Nephron (organoid): ENCODE measurements around the gene ELOVL1.

Experiments
- H3K27ac Mint-ChIP-seq, 3 experiments: 2 replicates each; pipeline ENCODE4 v1.8.0; 2020; ENCODE audit warnings: mixed read lengths in 3 of 3, mild to moderate bottlenecking in 2 of 3, moderate library complexity in 1 of 3
- H3K27me3 Mint-ChIP-seq: 2 replicates; pipeline ENCODE4 v1.8.0; 2021; ENCODE audit warnings: low read depth, mild to moderate bottlenecking, moderate library complexity, mixed read lengths
- H3K36me3 Mint-ChIP-seq: 2 replicates; pipeline ENCODE4 v1.8.0; 2020; ENCODE audit warnings: low read depth, mixed read lengths
- H3K4me1 Mint-ChIP-seq: 2 replicates; pipeline ENCODE4 v1.8.0; 2020; ENCODE audit warnings: mixed read lengths
- H3K4me3 Mint-ChIP-seq, 3 experiments: 2 replicates each; pipeline ENCODE4 v1.8.0; 2020; ENCODE audit warnings: mild to moderate bottlenecking in 3 of 3, mixed read lengths in 3 of 3, moderate library complexity in 2 of 3
- H3K9me3 Mint-ChIP-seq: 2 replicates; pipeline ENCODE4 v1.8.0; 2020; ENCODE audit warnings: mixed read lengths
- TF ChIP-seq, protein P1 (sequence below), 3 experiments: fragments of 200-600 bp; sonication (generic); IDR thresholded peaks; one replicate each; pipeline ENCODE4 v1.5.0; 2021; ENCODE audit warnings: antibody characterized with exemption in 3 of 3; ENCODE audit not compliant: unreplicated experiment in 3 of 3

ELOVL1 gene

DNA sequence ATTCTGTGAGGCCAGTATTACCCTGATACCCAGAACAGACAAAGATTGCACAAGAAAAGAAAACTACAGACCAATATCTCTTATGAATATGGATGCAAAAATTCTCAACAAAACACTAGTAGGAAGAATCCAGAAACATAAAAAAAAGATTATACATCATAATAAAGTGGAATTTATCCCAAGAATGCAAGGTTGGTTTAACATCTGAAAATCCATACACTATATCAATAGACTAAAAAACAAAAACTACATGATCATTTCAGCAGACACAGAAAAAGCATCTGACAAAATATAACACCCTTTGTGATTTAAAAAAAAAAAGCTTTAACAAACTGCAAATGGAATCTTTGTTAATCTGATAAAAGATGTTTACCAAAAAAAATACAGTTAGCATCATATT lies 42.4 kb downstream of the ELOVL1 start:
- no peak overlapping the region for H3K4me3 Mint-ChIP-seq
- peaks cover 14% of the 10 kb centered on the region for H3K36me3 Mint-ChIP-seq
- TF ChIP-seq, protein P1, sequence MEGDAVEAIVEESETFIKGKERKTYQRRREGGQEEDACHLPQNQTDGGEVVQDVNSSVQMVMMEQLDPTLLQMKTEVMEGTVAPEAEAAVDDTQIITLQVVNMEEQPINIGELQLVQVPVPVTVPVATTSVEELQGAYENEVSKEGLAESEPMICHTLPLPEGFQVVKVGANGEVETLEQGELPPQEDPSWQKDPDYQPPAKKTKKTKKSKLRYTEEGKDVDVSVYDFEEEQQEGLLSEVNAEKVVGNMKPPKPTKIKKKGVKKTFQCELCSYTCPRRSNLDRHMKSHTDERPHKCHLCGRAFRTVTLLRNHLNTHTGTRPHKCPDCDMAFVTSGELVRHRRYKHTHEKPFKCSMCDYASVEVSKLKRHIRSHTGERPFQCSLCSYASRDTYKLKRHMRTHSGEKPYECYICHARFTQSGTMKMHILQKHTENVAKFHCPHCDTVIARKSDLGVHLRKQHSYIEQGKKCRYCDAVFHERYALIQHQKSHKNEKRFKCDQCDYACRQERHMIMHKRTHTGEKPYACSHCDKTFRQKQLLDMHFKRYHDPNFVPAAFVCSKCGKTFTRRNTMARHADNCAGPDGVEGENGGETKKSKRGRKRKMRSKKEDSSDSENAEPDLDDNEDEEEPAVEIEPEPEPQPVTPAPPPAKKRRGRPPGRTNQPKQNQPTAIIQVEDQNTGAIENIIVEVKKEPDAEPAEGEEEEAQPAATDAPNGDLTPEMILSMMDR (IDR thresholded peaks at IDR 0.05; ENCODE audit: unreplicated experiment in 3 of 3) = no peak
- no peak overlapping the region for H3K27ac Mint-ChIP-seq
- H3K4me1 Mint-ChIP-seq = peaks cover 6% of the 10 kb centered on the region
- H3K27me3 Mint-ChIP-seq = peaks cover 6% of the 10 kb centered on the region
- H3K9me3 Mint-ChIP-seq = peaks cover 25% of the 10 kb centered on the region

DNA sequence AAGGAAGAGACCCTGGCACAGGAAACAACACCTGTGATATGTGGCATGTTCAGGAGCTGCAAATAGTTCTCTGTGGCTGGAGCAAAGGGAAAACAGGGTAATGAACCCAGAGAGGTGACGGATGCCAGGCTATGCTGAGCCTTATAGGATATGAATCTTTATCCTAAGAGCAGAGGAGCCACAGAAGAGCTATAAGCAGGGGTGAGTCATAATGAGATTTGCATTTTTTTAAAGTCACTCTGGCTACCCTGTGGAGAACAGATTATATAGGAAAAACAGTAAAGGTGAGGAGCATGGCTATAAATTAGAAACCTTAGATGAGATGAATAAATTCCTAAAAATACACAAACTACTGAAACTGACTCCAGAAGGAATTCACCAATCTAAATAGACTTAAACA lies 43.0 kb downstream of the ELOVL1 start:
- Mint-ChIP-seq H3K27ac (no peak overlapping the region), H3K4me1 (peaks cover under 1% of the 10 kb centered on the region), H3K4me3 (no peak overlapping the region), H3K27me3 (peaks cover 6% of the 10 kb centered on the region), H3K9me3 (peaks cover 25% of the 10 kb centered on the region), H3K36me3 (peaks cover 14% of the 10 kb centered on the region)
- TF ChIP-seq, protein P1 (IDR thresholded peaks at IDR 0.05; ENCODE audit: unreplicated experiment in 3 of 3) = no peak

DNA sequence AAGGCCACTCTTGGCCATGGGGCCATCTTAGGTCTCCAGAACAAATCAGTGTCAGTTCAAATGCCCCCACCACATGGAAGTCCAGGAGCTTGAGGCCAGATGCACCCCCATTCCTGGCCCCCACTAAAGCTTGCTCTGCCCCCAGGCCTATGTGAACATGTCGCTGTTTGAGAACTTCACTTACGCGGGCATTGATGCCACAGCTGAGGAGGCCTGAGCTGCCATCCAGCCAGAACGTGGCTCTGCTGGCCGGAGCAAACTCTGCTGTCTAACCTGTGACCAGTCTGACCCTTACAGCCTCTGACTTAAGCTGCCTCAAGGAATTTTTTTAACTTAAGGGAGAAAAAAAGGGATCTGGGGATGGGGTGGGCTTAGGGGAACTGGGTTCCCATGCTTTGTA lies 45.3 kb downstream of the ELOVL1 start:
- H3K27ac Mint-ChIP-seq = no peak overlapping the region

DNA sequence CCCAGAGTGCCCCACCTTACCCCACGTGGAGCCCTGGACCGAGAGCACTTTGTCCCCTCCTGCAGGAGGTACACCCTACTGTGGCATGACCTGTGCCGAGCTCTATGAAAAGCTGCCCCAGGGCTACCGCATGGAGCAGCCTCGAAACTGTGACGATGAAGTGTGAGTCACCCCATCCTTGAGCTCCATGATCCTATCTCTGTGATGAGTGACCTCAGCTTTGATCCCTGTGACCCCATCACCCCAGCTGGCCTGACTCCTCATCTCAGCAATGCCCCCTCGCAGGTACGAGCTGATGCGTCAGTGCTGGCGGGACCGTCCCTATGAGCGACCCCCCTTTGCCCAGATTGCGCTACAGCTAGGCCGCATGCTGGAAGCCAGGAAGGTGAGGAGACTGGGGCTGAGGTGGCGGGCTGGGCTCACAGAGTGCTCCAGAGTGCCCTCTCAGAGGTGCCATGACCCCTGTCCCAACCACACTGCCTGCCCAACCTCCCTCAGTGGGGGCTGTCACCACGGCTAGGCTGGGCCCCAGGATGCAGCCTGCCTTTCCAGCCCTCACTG lies 46.4 kb downstream of the ELOVL1 start:
- H3K27me3 Mint-ChIP-seq = peaks cover 10% of the 10 kb centered on the region
- no peak overlapping the region for H3K27ac Mint-ChIP-seq
- TF ChIP-seq, protein P1 (IDR thresholded peaks at IDR 0.05; ENCODE audit: unreplicated experiment in 3 of 3) = no peak
- peaks cover 14% of the 10 kb centered on the region for H3K36me3 Mint-ChIP-seq
- H3K4me3 Mint-ChIP-seq = no peak overlapping the region
- peaks cover 15% of the 10 kb centered on the region for H3K9me3 Mint-ChIP-seq
- no peaks in the 10 kb centered on the region for H3K4me1 Mint-ChIP-seq

More for the DNA sequence above, 45.3 kb downstream of the ELOVL1 start:
- Mint-ChIP-seq H3K9me3 (peaks cover 22% of the 10 kb centered on the region), H3K4me1 (no peaks in the 10 kb centered on the region), H3K36me3 (peaks cover 14% of the 10 kb centered on the region), H3K27me3 (peaks cover 10% of the 10 kb centered on the region), H3K4me3 (no peak overlapping the region)
- TF ChIP-seq, protein P1 (IDR thresholded peaks at IDR 0.05; ENCODE audit: unreplicated experiment in 3 of 3) = no peak

DNA sequence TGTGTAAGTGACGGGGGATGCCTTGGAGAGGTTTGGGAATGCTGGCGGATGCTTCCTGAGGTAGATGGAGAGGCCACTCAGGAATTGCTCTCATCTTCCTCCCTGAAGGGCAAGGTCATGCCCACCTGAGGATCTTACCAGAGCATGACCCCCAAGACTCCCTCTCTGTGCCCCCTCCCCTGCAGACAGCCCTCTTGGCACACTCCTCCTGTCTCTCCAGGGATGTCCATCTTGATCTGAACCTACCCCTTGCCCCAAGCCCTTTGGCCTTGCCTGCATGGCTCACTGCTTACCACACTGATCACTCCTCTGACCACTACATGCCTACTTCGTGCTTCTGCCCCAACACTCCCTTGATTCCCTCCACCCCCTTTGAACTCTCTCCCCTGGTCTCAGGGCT lies 48.0 kb downstream of the ELOVL1 start:
- no peaks in the 10 kb centered on the region for H3K4me1 Mint-ChIP-seq
- peaks cover 7% of the 10 kb centered on the region for H3K9me3 Mint-ChIP-seq
- TF ChIP-seq, protein P1 (IDR thresholded peaks at IDR 0.05; ENCODE audit: unreplicated experiment in 3 of 3) = no peak
- peaks cover 13% of the 10 kb centered on the region for H3K27me3 Mint-ChIP-seq
- peaks cover 12% of the 10 kb centered on the region for H3K36me3 Mint-ChIP-seq
- H3K27ac Mint-ChIP-seq = no peak overlapping the region
- H3K4me3 Mint-ChIP-seq = no peak overlapping the region

DNA sequence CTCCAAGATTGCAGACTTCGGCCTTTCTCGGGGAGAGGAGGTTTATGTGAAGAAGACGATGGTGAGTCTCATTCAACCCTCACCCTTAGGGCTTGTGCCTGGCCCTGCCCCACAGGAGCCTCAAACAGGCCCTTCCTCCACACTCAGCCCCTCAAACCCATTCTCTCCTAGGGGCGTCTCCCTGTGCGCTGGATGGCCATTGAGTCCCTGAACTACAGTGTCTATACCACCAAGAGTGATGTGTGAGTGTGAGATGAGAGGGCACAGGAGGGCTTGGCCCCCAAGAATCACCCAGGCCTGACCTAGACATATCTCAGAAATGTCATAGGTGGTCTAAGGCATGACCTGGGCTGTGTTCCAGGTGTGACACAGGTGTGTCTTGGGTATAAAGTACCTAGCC lies 48.5 kb downstream of the ELOVL1 start:
- TF ChIP-seq, protein P1 (IDR thresholded peaks at IDR 0.05; ENCODE audit: unreplicated experiment in 3 of 3) = no peak
- peaks cover 13% of the 10 kb centered on the region for H3K27me3 Mint-ChIP-seq
- H3K9me3 Mint-ChIP-seq = peaks cover 2% of the 10 kb centered on the region
- H3K36me3 Mint-ChIP-seq = peaks cover 7% of the 10 kb centered on the region
- H3K27ac Mint-ChIP-seq = no peak overlapping the region
- H3K4me1 Mint-ChIP-seq = no peaks in the 10 kb centered on the region
- no peak overlapping the region for H3K4me3 Mint-ChIP-seq
